Fibroblast of upper back skin (primary cell): ENCODE data around the gene ARL13B.
"Not testable (repeated sequence)": the region's sequence is repeated elsewhere in the genome, so short reads cannot be mapped to it uniquely, and the experiment has no call there.

Experiments used
- DNase-seq: peaks from one replicate; pipeline ENCODE4 v3.0.0-alpha.2; 2013

ARL13B gene

GRCh38 chr3:94001827-94002495 is 22.0 kb downstream of the ARL13B start:
- DNase-seq = no peak

- DNase-seq = peak; percentile 71
These were observed 24.5 kb downstream of the ARL13B start for GRCh38 chr3:94004301-94004910.

GRCh38 chr3:94008253-94008652 is 28.3 kb downstream of the ARL13B start:
- DNase-seq = no peak

GRCh38 chr3:94009608-94010007 is 29.7 kb downstream of the ARL13B start:
- no peak for DNase-seq

- DNase-seq = no peak
These were observed 31.3 kb downstream of the ARL13B start for GRCh38 chr3:94011233-94011711.

GRCh38 chr3:94012185-94012584 is 32.2 kb downstream of the ARL13B start:
- DNase-seq = no peak

- no peak for DNase-seq
These were observed 35.1 kb downstream of the ARL13B start for GRCh38 chr3:94015025-94015424.

- no peak for DNase-seq
These were observed 39.7 kb downstream of the ARL13B start for GRCh38 chr3:94019659-94020058.

- DNase-seq = no peak
These were observed 40.3 kb downstream of the ARL13B start for GRCh38 chr3:94020293-94020692.

- peak; percentile 39 for DNase-seq
These were observed 44.4 kb downstream of the ARL13B start for GRCh38 chr3:94024385-94024784.

GRCh38 chr3:94026623-94027022 is 46.7 kb downstream of the ARL13B start:
- DNase-seq = no peak

- no peak for DNase-seq
These were observed 48.3 kb downstream of the ARL13B start, which contains the start of gene STX19 for GRCh38 chr3:94028093-94028837. Gene STX19 (minus strand): TSS chr3:94028597. CDS start chr3:94015269, 13,328 bp downstream.

GRCh38 chr3:94036909-94037507 is 57.1 kb downstream of the ARL13B start:
- peak; percentile 58 for DNase-seq

- DNase-seq = no peak
These were observed 63.3 kb downstream of the ARL13B start for GRCh38 chr3:94043285-94043684.

- not testable (repeated sequence) for DNase-seq
These were observed 64.4 kb downstream of the ARL13B start for GRCh38 chr3:94044100-94044936.

GRCh38 chr3:94046533-94046932 is 66.6 kb downstream of the ARL13B start:
- no peak for DNase-seq

GRCh38 chr3:94049267-94049666 is 69.3 kb downstream of the ARL13B start:
- DNase-seq = no peak

GRCh38 chr3:94050546-94050945 is 70.6 kb downstream of the ARL13B start:
- no peak for DNase-seq

- DNase-seq = no peak
These were observed 81.3 kb downstream of the ARL13B start for GRCh38 chr3:94061297-94061696.

GRCh38 chr3:94062513-94063404 is 82.8 kb downstream of the ARL13B start, which contains the start of the genes DHFR2 and NSUN3:
Gene DHFR2 (minus strand): TSS chr3:94062916. CDS start chr3:94061511, 1,405 bp downstream.
Gene NSUN3 (plus strand): TSS chr3:94063061. CDS start chr3:94063127, 66 bp downstream.
- DNase-seq = peak; percentile 99

GRCh38 chr3:94063496-94064119 is 83.7 kb downstream of the ARL13B start:
- no peak for DNase-seq
